Kidney (tissue), 14 donors: ENCODE results near the gene GDI2. TPM values are rescaled to one million over a fixed set of nuclear protein-coding genes. Genes with fewer than 3 reads are reported as not detected.

Experiments used
- DNase-seq, 5 donors: peaks; one replicate each; pipeline ENCODE4 v3.0.0-alpha.2; 2013 to 2020
- FAIRE-seq: peaks from 2 replicates; lab custom pipeline; 2012; peaks lifted over from hg19 to GRCh38; lab: Jason Lieb, UNC
- H3K27ac ChIP-seq, 2 donors: one replicate each; pipeline ENCODE4 v1.7.0; 2013; ENCODE audit warnings: low read depth in 2 of 2, low read length in 2 of 2, inconsistent platforms in 1 of 2
- H3K27me3 ChIP-seq: one replicate; pipeline ENCODE4 v1.7.1; 2013; ENCODE audit warnings: low read length, inconsistent platforms; ENCODE audit not compliant: control insufficient read depth, insufficient read depth
- H3K36me3 ChIP-seq, 3 donors: one replicate each; pipeline versions ENCODE4 v1.7.0 to v1.7.1; 2013; ENCODE audit warnings: low read length in 3 of 3, control low read depth in 1 of 3, inconsistent platforms in 1 of 3; ENCODE audit not compliant: insufficient read depth in 3 of 3, control insufficient read depth in 2 of 3
- H3K4me1 ChIP-seq, 3 donors: one replicate each; pipeline versions ENCODE4 v1.7.0 to v1.7.1; 2013; ENCODE audit warnings: low read length in 3 of 3, inconsistent platforms in 1 of 3, low read depth in 1 of 3; ENCODE audit not compliant: control insufficient read depth in 2 of 3, insufficient read depth in 2 of 3
- H3K4me3 ChIP-seq, 3 donors: one replicate each; pipeline versions ENCODE4 v1.7.0 to v1.8.1; 2013; ENCODE audit warnings: low read length in 3 of 3, control low read depth in 1 of 3, inconsistent platforms in 1 of 3
- H3K9ac ChIP-seq, 3 donors: one replicate each; pipeline versions ENCODE4 v1.7.0 to v1.7.1; 2013; ENCODE audit warnings: low read length in 3 of 3, control low read depth in 1 of 3, inconsistent platforms in 1 of 3
- H3K9me3 ChIP-seq, 3 donors: one replicate each; pipeline versions ENCODE4 v1.7.0 to v1.7.1; 2013; ENCODE audit warnings: low read length in 3 of 3, control low read depth in 1 of 3, inconsistent platforms in 1 of 3; ENCODE audit not compliant: control insufficient read depth in 2 of 3, insufficient read depth in 1 of 3
- CTCF ChIP-seq: IDR thresholded peaks from 3 replicates; pipeline ENCODE4 v1.5.1; 2012; ENCODE audit warnings: mild to moderate bottlenecking, moderate library complexity, borderline replicate concordance; ENCODE audit not compliant: insufficient read depth; ENCODE audit errors: extremely low read depth
- intact Hi-C: fragments of 100-400 bp; cut with DNase I; formaldehyde crosslinking; loops from one replicate; pipeline ENCODE4 v1.11.1; 2022
- polyA plus RNA-seq: library from polyadenylated mRNA; stranded (reverse); fragments of 350-450 nt; fragmentation: Illumina TruSeq; extraction: RNeasy Lipid Tissue Mini Kit (QIAGEN cat#74804); gene quantifications from one replicate; pipeline ENCODE4 v1.2.3, GENCODE V29; 2014; ENCODE audit warnings: low read depth, low replicate concordance; ENCODE audit not compliant: insufficient read depth
- total RNA-seq: library from RNA; stranded (reverse); fragmentation: NEBNext Ultra II Directional; extraction: Animal tissue kit (Norgen Biotek cat#: 25700); gene quantifications from one replicate; pipeline ENCODE4 v1.2.1, GENCODE V29; 2021
- donor health status: control.
- donor health status: control.
- donor health status: control.
- donor health status: control.
- donor health status: control.
- donor health status: DM: yes; HTN: yes; CAD: no.
- donor health status: Normal renal cell carcinoma (clear cell type).

GDI2 gene
- total and polyA plus RNA-seq, 2 donors from 2014 or later: 143 to 168 TPM

- Histone ChIP-seq H3K27ac (no peak overlapping the region), H3K4me1 (no peaks in the 10 kb centered on the region), H3K36me3 (peaks cover 0 to 18% (median 2%) of the 10 kb centered on the region in 3 donors), H3K9me3 (no peaks in the 10 kb centered on the region), H3K27me3 (no peaks in the 10 kb centered on the region), H3K9ac (no peak overlapping the region), H3K4me3 (no peak overlapping the region)
- intact Hi-C loops: no loop called here
- DNase-seq (peak in 1 of 5 donors; percentile 80), FAIRE-seq (no peak)
- no peak for TF ChIP-seq CTCF
Measured at GRCh38 chr10:5775685-5776084, 37.5 kb downstream of the GDI2 start.

GRCh38 chr10:5774987-5775620, 38.1 kb downstream of the GDI2 start:
- H3K4me1 ChIP-seq: no peaks in the 10 kb centered on the region
- H3K4me3 ChIP-seq: no peak overlapping the region
- TF ChIP-seq CTCF: no peak
- H3K9ac ChIP-seq: no peak overlapping the region
- FAIRE-seq (no peak), DNase-seq (no peak)
- intact Hi-C loops: no loop called here
- H3K27ac ChIP-seq: no peak overlapping the region
- H3K9me3 ChIP-seq: no peaks in the 10 kb centered on the region
- H3K36me3 ChIP-seq: peaks cover 0 to 18% (median 2%) of the 10 kb centered on the region in 3 donors
- no peaks in the 10 kb centered on the region for H3K27me3 ChIP-seq

- intact Hi-C loops: no loop called here
- Histone ChIP-seq H3K9me3 (no peaks in the 10 kb centered on the region), H3K4me3 (no peak overlapping the region), H3K9ac (no peak overlapping the region), H3K27ac (no peak overlapping the region), H3K36me3 (peaks cover 6 to 35% (median 23%) of the 10 kb centered on the region in 3 donors), H3K4me1 (no peaks in the 10 kb centered on the region), H3K27me3 (no peaks in the 10 kb centered on the region)
- no peak for FAIRE-seq
- TF ChIP-seq CTCF: no peak
- DNase-seq: no peak
Measured at GRCh38 chr10:5766189-5766588, 47.0 kb downstream of the GDI2 start.
